WTC11 (cell line): ENCODE data around the gene MEGF11. TPM values are rescaled to one million over a fixed set of nuclear protein-coding genes. Genes with fewer than 3 reads are reported as not detected.

Source experiments
- ATAC-seq: fragments of 200-7000 bp; cut with Tn5 transposase; 2 replicates; pipeline ENCODE4 v1.10.0; 2021; ENCODE audit warnings: mild to moderate bottlenecking, moderate library complexity
- CTCF ChIA-PET: fragments of 300-600 bp; sonication (Branson Sonifier 250); formaldehyde crosslinking; loops from one replicate; lab custom pipeline; 2021; ENCODE audit warnings: antibody characterized with exemption; lab: Charles Lee
- POLR2A ChIA-PET: fragments of 350-600 bp; sonication (Branson Sonifier 250); formaldehyde crosslinking; loops from one replicate; lab custom pipeline; 2021; ENCODE audit warnings: antibody characterized with exemption; lab: Charles Lee
- DNase-seq: peaks from one replicate; pipeline ENCODE4 v3.0.0; 2021; ENCODE audit warnings: low spot score
- H3K27ac Mint-ChIP-seq: 2 replicates; pipeline ENCODE4 v1.8.0; 2021; ENCODE audit warnings: mixed read lengths
- H3K27me3 Mint-ChIP-seq: 2 replicates; pipeline ENCODE4 v1.8.0; 2021; ENCODE audit warnings: low read depth, mild to moderate bottlenecking, moderate library complexity, mixed read lengths
- H3K36me3 Mint-ChIP-seq: 2 replicates; pipeline ENCODE4 v1.8.0; 2021; ENCODE audit warnings: mixed read lengths
- H3K4me1 Mint-ChIP-seq: 2 replicates; pipeline ENCODE4 v1.8.0; 2022; ENCODE audit warnings: mixed read lengths
- H3K4me3 Mint-ChIP-seq: 2 replicates; pipeline ENCODE4 v1.8.0; 2021; ENCODE audit warnings: mild to moderate bottlenecking, moderate library complexity, mixed read lengths
- H3K9me3 Mint-ChIP-seq: 2 replicates; pipeline ENCODE4 v1.8.0; 2021; ENCODE audit warnings: mixed read lengths
- AR ChIP-seq: fragments of 250-450 bp; sonication (Bioruptor Pico); IDR thresholded peaks from 2 replicates; pipeline ENCODE4 v1.9.0; 2021; ENCODE audit warnings: mild to moderate bottlenecking
- ELF4 ChIP-seq: sonication (generic); formaldehyde crosslinking; IDR thresholded peaks from 2 replicates; pipeline ENCODE4 v1.8.1; 2022; ENCODE audit warnings: low read depth, mild to moderate bottlenecking, moderate library complexity, missing genetic modification reagents
- ETV6 ChIP-seq: sonication (generic); formaldehyde crosslinking; IDR thresholded peaks from 2 replicates; pipeline ENCODE4 v1.8.1; 2022; ENCODE audit warnings: mild to moderate bottlenecking, missing genetic modification reagents
- SMAD4 ChIP-seq: sonication (generic); formaldehyde crosslinking; IDR thresholded peaks from 2 replicates; pipeline ENCODE4 v1.8.0; 2022; ENCODE audit warnings: mild to moderate bottlenecking, missing genetic modification reagents
- ZBTB43 ChIP-seq: sonication (generic); formaldehyde crosslinking; IDR thresholded peaks from 2 replicates; pipeline ENCODE4 v1.8.1; 2023; ENCODE audit warnings: mild to moderate bottlenecking, missing genetic modification reagents
- ZNF281 ChIP-seq: sonication (generic); formaldehyde crosslinking; IDR thresholded peaks from 2 replicates; pipeline ENCODE4 v1.8.0; 2023; ENCODE audit warnings: mild to moderate bottlenecking, missing genetic modification reagents
- total RNA-seq: library from RNA; stranded (reverse); gene quantifications from 3 replicates; pipeline ENCODE4 v1.2.3, GENCODE V29; 2021
- TF ChIP-seq, protein P1 (sequence below): fragments of 250-450 bp; sonication (Bioruptor Pico); IDR thresholded peaks from 2 replicates; pipeline ENCODE4 v1.9.0; 2021; ENCODE audit warnings: moderate library complexity, mild to moderate bottlenecking, inconsistent platforms, borderline replicate concordance
- TF ChIP-seq, protein P2 (sequence below): sonication (generic); formaldehyde crosslinking; IDR thresholded peaks from 2 replicates; pipeline ENCODE4 v1.8.1; 2023; ENCODE audit warnings: mild to moderate bottlenecking, missing genetic modification reagents
- TF ChIP-seq, protein P3 (sequence below): sonication (generic); formaldehyde crosslinking; IDR thresholded peaks from 2 replicates; pipeline ENCODE4 v1.8.0; 2023; ENCODE audit warnings: missing genetic modification reagents, mild to moderate bottlenecking, borderline replicate concordance
- TF ChIP-seq, protein P4 (sequence below): sonication (generic); formaldehyde crosslinking; conservative IDR thresholded peaks from 2 replicates; pipeline ENCODE4 v1.8.1; 2023; ENCODE audit warnings: mild to moderate bottlenecking, low read depth, missing genetic modification reagents, moderate library complexity
- TF ChIP-seq, protein P5 (sequence below): sonication (generic); formaldehyde crosslinking; IDR thresholded peaks from 2 replicates; pipeline ENCODE4 v1.8.0; 2023; ENCODE audit warnings: missing genetic modification reagents

Gene MEGF11
- total RNA-seq, 1 experiment from 2014 or later, result 3.3 TPM

GRCh38 chr15:66128116-66128680, 125.4 kb downstream of the MEGF11 start:
- no peaks in the 10 kb centered on the region for H3K9me3 Mint-ChIP-seq
- no peak for ATAC-seq
- CTCF ChIA-PET, result interaction anchor here (0.6 kb wide), 1 partner anchor 234 kb away, joined by 3 read pairs; no protein-coding TSS in a partner anchor
- TF ChIP-seq, protein P1, sequence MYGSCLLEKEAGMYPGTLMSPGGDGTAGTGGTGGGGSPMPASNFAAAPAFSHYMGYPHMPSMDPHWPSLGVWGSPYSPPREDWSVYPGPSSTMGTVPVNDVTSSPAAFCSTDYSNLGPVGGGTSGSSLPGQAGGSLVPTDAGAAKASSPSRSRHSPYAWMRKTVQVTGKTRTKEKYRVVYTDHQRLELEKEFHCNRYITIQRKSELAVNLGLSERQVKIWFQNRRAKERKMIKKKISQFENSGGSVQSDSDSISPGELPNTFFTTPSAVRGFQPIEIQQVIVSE, result no peak
- TF ChIP-seq ELF4 (no peak), ZNF281 (CRISPR knock-in tag) (no peak), ZBTB43 (CRISPR knock-in tag) (no peak), ETV6 (no peak), SMAD4 (CRISPR knock-in tag) (no peak), AR (CRISPR knock-in tag) (no peak)
- TF ChIP-seq, protein P2, sequence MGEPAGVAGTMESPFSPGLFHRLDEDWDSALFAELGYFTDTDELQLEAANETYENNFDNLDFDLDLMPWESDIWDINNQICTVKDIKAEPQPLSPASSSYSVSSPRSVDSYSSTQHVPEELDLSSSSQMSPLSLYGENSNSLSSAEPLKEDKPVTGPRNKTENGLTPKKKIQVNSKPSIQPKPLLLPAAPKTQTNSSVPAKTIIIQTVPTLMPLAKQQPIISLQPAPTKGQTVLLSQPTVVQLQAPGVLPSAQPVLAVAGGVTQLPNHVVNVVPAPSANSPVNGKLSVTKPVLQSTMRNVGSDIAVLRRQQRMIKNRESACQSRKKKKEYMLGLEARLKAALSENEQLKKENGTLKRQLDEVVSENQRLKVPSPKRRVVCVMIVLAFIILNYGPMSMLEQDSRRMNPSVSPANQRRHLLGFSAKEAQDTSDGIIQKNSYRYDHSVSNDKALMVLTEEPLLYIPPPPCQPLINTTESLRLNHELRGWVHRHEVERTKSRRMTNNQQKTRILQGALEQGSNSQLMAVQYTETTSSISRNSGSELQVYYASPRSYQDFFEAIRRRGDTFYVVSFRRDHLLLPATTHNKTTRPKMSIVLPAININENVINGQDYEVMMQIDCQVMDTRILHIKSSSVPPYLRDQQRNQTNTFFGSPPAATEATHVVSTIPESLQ, result no peak
- TF ChIP-seq, protein P3, sequence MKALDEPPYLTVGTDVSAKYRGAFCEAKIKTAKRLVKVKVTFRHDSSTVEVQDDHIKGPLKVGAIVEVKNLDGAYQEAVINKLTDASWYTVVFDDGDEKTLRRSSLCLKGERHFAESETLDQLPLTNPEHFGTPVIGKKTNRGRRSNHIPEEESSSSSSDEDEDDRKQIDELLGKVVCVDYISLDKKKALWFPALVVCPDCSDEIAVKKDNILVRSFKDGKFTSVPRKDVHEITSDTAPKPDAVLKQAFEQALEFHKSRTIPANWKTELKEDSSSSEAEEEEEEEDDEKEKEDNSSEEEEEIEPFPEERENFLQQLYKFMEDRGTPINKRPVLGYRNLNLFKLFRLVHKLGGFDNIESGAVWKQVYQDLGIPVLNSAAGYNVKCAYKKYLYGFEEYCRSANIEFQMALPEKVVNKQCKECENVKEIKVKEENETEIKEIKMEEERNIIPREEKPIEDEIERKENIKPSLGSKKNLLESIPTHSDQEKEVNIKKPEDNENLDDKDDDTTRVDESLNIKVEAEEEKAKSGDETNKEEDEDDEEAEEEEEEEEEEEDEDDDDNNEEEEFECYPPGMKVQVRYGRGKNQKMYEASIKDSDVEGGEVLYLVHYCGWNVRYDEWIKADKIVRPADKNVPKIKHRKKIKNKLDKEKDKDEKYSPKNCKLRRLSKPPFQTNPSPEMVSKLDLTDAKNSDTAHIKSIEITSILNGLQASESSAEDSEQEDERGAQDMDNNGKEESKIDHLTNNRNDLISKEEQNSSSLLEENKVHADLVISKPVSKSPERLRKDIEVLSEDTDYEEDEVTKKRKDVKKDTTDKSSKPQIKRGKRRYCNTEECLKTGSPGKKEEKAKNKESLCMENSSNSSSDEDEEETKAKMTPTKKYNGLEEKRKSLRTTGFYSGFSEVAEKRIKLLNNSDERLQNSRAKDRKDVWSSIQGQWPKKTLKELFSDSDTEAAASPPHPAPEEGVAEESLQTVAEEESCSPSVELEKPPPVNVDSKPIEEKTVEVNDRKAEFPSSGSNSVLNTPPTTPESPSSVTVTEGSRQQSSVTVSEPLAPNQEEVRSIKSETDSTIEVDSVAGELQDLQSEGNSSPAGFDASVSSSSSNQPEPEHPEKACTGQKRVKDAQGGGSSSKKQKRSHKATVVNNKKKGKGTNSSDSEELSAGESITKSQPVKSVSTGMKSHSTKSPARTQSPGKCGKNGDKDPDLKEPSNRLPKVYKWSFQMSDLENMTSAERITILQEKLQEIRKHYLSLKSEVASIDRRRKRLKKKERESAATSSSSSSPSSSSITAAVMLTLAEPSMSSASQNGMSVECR (CRISPR knock-in tag), result no peak
- TF ChIP-seq, protein P4, sequence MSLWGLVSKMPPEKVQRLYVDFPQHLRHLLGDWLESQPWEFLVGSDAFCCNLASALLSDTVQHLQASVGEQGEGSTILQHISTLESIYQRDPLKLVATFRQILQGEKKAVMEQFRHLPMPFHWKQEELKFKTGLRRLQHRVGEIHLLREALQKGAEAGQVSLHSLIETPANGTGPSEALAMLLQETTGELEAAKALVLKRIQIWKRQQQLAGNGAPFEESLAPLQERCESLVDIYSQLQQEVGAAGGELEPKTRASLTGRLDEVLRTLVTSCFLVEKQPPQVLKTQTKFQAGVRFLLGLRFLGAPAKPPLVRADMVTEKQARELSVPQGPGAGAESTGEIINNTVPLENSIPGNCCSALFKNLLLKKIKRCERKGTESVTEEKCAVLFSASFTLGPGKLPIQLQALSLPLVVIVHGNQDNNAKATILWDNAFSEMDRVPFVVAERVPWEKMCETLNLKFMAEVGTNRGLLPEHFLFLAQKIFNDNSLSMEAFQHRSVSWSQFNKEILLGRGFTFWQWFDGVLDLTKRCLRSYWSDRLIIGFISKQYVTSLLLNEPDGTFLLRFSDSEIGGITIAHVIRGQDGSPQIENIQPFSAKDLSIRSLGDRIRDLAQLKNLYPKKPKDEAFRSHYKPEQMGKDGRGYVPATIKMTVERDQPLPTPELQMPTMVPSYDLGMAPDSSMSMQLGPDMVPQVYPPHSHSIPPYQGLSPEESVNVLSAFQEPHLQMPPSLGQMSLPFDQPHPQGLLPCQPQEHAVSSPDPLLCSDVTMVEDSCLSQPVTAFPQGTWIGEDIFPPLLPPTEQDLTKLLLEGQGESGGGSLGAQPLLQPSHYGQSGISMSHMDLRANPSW (CRISPR knock-in tag), result no peak
- TF ChIP-seq, protein P5, sequence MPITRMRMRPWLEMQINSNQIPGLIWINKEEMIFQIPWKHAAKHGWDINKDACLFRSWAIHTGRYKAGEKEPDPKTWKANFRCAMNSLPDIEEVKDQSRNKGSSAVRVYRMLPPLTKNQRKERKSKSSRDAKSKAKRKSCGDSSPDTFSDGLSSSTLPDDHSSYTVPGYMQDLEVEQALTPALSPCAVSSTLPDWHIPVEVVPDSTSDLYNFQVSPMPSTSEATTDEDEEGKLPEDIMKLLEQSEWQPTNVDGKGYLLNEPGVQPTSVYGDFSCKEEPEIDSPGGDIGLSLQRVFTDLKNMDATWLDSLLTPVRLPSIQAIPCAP (CRISPR knock-in tag), result no peak
- TF ChIP-seq, all 79 proteins: peak for 0
- DNase-seq, result no peak
- Mint-ChIP-seq H3K27ac (0 out of 2 replicates have a peak overlapping the region, but pooled peaks have one; percentile 45), H3K36me3 (no peaks in the 10 kb centered on the region), H3K4me1 (peaks cover 15% of the 10 kb centered on the region), H3K27me3 (peaks cover 3% of the 10 kb centered on the region), H3K4me3 (no peak overlapping the region)
- POLR2A ChIA-PET, result no interaction called here
